GM19238 (cell line): ENCODE results near the gene CD300LG.

ENCODE experiments used
- DNase-seq: peaks from one replicate; pipeline ENCODE4 v3.0.0; 2011; ENCODE audit warnings: low spot score; ENCODE audit not compliant: insufficient read length

CD300LG gene

DNA sequence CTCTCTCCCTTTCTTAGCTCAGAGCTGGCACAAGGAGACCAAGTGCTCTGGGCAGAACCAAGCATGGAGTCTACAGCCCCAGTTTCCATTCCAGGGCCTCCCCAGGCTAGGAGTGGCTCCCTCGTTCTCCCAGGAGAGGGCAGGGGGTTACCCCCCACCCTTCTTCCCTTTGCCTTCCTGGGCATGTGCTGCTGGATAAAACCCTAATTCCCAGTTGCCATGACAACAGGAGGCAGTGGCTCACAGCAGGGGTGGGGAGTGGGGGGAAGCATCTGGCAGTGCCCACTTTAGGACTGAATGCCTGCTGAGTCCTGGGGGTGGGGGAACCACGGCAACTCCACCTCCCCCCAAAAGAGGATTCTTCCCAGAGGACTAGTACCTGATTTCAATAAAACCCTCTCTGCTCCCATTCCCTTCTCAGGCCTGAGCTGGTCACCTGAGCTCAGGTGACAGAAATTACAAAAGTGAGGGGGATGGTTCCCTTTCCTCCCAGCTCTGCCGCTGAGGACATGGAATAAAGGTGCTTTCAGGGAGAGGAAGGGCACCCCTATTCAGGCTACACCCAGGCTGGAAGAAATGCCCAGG lies 58.5 kb downstream of the CD300LG start:
- no peak for DNase-seq

DNA sequence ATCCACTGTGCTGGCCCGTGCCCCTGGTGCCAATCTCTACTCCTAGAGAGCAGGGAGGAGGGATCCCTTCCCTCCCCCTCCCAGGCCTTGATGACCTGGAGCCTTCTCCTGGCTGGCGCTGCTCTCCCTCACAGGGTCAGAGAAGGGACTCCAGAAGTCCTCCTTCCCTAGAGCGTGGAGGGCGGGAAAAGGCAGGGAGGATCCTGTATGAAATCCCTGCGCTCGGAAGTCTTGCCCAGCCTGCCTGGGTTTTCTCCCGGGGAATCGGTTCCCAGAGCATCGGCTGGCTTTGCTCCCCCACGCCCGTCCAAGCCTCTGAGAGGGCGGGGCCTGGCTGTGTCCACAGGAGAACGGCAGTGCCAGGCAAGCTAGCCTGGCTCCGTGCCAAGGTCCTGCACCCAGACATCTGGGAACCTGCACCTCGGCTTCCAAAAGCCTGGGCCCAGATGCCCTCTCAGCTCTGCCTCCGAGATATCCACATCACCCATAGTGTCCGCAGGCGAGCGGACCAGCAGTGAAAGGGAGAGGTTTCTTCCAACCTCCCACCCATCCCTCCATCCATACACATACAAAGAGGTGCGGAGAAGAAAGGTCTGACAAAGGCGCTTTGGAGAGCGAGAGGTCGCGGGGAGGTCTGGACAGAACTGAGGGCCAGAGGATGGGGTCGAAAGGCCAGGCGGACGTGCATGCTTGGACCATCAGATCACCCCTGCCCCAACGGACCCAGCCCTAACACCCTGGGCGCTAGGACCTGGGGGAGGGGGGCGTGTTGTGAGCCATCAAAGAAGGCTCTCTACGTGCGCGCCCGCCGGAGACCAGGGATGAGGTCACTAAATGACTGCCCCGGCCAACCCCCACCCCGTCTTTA lies 59.2 kb downstream of the CD300LG start:
- no peak for DNase-seq

DNA sequence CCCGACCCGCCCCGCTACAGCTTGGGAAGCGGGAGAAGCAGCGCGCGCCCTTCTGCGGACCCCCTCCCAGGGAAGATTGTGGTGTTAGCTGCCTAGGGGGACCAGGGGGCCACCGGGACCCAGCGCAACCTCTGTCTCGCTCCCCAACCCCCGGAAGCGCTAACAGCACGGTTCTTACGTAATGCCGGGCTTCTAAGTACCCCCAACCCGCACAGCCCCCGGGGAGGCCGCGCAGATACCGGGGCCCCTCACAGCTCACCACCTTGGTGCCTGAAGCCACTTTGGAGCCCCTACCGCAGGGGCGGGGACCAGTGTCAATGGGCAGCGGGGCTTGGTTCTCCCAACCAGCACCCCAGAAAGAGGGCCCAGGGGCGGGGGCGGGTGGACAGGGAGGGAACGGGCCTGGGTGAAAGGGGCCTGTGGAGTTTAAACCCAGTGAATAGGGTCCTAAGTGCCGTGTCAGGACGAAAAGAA lies 60.0 kb downstream of the CD300LG start:
- no peak for DNase-seq

DNA sequence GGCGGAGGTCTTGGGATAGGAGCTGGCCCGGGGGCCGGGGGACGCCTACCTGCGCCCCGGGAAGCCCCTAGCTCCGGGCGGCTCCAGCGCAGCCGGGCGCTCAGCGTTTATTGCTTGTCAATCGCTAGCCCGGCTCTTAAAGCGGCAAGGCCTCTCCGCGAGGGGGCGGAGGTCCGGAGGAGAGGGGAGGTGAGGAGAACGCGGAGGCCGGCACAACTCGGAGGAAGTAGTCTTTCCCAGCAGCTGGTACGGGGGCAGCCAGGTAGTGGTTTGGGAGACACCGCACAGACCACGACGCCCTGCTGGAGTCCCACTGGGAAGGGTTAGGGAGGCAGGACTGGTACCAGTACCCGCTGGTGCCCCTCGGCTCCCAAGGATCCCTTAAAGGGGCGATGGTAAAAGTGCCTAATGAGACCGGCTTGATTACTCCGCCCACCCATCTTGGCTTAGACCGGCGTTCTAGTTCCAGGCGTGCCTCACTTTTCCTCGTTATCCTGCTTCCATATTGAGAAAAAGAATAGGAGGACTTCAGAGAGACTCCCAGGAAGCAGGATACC lies 60.5 kb downstream of the CD300LG start, which contains the start of gene MPP2:
MPP2 (minus strand) TSS at position 112 of the 557 bp plus-strand sequence. CDS start 3,076 bp downstream, outside the sequence.
- DNase-seq = no peak

DNA sequence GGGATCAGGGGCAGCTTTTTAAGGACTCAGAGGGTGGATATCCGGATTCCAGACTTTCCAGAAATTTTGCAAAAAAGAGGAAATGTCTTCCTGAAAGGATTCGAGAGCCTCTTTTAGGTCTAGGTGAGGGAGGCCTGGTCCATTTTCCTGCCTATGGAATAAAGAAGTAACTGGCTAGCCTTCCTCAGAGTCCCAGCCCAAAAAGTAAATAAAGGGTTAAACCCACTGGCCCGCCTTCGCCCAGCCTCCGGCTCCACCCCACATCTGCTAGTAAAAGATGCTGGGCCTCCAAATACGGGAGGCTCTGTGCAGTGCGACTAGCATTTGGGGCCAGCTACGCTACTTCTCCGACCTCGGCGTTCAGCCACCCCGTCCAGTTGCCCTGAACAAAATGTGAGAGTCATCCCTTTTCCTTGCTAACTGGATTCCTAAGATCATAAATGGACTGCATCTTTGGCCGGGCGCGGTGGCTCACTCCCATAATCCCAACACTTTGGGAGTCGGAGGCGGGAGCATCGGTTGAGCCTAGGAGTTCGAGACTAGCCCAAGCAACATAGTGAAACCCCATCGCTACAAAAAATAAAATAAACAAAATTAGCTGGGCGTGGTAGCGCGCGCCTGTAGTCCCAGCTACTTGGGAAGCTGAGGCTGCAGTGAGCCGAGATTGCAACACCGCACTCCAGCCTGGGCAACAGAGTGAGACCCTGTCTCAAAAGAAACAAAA lies 61.2 kb downstream of the CD300LG start:
- no peak for DNase-seq

- no peak for DNase-seq
Measured at GRCh38 chr17:43909537-43910231, 62.7 kb downstream of the CD300LG start.

DNA sequence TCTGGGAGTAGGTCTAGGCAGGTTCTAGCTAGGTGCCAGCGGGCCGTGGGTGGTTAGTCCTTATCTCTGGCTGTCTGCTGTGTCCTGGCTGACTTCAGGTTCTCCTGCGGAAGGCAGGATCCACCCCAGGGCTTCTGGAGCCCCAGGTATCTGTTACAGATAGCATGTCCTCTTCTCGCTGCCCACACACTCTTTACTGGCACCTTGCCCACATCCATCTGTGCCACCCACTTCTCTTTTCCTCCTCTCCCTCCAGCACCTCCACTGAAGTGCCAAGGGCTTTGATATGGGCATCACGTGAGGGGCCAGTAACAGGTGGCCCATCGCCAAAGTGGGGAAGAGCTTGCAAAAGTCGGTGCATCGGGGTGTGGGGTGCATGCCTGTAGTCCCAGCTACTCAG lies 64.9 kb downstream of the CD300LG start:
- no peak for DNase-seq

GRCh38 chr17:43912635-43913304 lies 65.8 kb downstream of the CD300LG start:
- no peak for DNase-seq
